NCI-H446 (cell line): ENCODE data around the gene ITM2B.

Experiments
- DNase-seq, 2 experiments: peaks; one replicate each; lab custom pipeline; 2025; lab: John Stamatoyannopoulos, UW

The ITM2B gene

DNA sequence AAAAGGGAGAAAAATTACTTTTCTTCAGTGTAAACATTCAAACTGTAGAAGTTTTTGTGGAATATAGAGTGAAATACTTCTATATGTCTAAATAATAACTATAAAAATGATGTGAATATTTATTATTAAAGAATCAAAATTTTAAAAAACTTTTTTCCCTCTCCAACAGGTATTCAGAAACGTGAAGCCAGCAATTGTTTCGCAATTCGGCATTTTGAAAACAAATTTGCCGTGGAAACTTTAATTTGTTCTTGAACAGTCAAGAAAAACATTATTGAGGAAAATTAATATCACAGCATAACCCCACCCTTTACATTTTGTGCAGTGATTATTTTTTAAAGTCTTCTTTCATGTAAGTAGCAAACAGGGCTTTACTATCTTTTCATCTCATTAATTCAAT lies 28.0 kb downstream of the ITM2B start:
- no peak for DNase-seq

DNA sequence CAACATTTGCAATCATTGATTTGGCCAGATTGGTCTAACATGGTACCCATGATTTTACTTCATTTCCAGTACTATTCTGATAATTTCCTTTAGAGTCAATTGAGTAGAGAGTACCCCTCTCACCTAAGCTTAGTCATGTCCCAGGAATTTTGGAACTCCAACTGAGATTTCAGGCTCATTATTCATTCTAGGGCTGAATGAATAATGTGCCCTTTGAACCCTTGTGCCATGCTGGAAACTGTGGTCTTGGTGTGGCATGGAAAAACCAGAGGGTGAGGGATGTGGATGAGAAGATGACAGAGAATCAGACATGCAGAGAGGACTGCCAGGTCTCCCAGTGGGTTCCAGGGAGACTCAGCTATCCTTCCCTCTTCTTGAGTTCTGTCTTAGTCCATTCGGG lies 30.2 kb downstream of the ITM2B start:
- no peak for DNase-seq

DNA sequence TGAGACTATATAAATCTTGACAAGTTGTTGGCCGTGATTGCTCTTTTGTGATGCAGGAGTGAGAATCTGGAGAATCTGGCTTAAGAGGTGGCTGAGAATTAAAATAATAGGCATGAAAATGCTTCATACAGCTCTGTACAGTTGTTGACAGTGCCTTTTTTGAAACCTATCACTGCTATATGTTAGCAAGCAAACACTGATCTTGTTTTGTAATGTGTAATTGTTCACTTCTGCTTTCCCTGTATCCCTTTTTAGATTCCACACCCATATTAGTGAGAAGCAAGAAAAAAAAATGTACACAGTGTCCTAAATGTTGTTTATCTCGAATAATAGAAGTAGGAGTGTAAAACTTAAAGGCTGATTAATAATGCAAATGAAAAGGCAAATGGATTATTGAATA lies 31.1 kb downstream of the ITM2B start:
- DNase-seq = no peak

DNA sequence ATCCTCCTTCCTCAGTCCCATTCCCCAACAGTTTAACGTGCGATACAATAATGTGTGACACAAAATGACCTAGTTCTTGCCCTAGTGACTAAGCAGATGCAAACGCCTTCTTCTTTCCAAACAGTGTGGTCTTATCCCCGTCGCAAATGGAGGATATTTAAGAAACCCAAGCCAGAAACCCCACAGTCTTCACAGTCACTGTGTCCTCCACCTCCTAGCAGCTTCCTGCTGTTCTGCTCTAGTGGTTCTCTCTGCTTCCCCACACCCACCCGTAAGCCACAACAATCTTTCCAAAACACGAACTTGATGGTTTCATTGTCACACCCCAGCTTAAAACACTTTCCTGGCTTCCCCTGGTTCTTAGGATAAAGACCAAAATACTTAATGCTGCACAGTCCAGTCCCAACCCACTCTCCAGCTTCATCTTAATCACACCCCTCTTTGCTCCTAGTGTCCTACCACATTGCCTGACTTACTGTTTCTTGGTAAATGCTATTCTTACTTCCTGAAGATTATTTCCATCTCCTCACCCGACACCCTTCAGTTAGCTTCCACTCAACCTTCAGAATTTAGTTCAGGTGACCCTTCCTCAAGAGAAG lies 32.3 kb downstream of the ITM2B start:
- DNase-seq = no peak

DNA sequence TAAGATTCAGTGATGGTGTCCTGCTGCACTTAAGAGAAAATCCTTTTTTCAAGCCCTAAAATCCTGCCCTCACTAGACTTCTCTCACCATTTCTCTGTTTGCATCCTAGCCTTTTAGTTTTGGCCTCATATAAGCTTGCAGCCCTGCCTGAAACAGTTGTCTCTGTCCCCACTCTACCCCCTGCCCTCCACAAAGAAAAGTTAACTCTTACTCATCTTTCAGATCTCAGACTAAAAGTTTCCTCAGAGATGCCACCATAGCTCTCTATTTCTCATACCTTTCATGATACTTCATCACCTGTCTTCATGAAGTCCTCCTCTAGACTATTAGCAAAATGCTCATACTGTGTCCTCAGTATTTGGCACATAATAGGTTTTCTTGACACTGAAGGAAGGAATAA lies 33.1 kb downstream of the ITM2B start:
- DNase-seq = no peak

DNA sequence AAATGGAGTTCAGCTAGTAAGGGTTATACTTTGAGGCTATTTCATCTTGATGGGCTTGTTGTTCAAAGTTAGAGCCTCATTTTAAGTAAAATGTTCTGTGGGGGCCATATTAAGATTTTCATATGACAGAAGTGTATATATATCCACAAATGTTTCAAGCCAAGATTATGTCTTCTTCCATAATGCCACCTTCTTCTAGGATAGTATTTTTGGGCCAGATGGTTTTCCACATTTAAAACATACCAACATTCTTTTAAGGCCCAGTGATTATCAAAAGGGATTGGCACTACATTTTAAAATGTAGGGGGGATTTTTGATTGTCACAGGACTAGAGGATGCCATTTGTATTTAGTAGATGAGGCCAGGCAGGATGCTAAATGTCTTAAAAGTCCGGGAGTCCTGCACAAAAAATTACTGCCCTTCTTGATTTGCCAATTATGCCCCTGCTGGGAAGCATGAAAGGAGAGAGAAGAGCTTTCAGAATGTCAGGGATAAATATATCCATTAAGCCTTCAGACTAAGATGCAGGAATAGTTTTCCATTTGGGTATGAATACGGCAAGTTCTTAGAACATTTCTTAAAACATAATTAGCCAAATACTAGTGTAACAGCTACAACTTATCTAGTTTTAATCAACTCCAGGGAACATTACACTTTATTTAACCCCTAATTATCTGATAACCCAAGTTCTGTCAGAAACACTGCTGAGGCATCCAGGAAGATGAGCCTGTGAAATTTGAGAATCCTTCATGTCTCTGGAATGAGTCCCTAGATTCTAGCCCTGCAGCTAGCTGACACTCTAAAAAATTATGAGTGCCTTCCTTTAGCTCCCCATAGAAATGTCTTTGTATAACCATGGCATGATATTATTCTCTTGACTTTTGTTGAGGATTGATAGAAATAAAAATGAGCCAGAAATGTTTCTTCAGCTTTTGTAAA lies 34.0 kb downstream of the ITM2B start:
- DNase-seq = no peak

DNA sequence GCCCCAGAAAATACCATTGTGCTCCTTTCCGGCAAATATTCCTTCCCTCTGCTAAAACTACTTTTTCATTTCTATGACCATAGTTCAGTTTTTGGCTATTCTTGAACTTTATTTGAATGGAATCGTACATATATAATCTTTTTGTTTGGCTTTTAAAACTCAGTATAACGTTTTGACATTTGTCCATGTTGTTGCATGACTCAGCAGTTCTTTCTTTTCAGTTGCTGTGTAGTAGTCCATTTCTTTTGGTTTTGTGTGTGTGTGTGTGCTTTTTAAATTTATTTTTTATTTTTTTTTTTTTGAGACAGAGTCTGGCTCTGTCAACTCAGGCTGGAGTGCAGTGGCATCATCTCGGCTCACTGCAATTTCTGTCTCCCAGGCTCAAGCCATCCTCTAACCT lies 35.0 kb downstream of the ITM2B start:
- DNase-seq = no peak

DNA sequence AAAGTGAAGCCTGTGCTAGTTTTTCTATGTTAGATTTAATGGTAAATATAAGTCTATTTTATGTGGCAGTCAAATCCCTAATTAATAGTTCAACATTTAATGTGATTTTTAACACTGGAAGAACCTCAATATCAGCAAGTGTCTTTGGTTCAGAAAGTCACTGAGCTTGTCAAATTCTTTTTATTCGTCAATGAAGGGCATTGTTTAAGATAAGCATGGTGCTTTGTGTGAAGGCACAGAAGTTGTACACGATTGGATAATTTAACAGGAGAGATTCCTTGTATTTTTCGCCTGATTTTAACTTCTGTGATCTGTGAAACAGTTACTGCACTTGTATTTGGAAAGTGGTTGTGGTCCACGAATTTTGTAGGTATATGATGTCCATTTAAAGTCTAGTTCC lies 40.3 kb downstream of the ITM2B start:
- no peak for DNase-seq

DNA sequence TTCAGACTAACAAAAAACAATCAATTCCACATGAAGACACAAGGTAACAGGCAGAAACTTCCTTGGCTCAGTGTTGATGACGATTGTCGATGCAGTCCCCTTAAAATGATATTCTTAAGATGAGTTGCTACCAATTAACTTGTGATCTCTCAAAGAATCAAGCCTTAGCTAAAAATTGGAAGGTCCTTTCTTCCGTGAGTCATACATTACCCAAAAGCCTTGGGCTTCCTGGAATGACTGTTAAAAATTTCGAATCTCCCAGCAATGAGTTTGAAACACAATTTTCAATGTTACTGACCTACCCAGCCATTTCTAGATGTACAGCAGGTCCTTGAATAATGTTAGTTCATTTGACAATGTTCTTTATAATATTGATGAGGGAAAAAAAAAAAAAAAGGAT lies 42.5 kb downstream of the ITM2B start:
- DNase-seq = no peak

DNA sequence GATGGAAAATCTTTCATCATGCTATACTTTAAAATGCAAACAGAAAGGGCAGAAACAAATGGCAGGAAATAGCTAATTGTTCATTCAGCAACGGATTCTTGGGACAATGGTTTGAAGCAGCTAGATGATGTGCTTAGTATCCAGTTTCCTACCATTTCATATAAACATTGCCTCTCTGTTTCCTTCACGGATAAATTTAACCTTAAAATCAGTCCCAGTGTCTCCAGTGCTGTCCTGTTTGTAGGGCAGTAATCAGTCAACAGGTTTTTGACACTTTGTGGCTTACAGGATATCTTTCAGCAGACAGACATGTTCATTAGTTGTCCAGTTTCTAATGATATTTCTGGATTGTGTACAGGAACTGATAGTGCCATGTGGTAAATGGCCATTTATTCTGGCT lies 45.8 kb downstream of the ITM2B start:
- DNase-seq = no peak

DNA sequence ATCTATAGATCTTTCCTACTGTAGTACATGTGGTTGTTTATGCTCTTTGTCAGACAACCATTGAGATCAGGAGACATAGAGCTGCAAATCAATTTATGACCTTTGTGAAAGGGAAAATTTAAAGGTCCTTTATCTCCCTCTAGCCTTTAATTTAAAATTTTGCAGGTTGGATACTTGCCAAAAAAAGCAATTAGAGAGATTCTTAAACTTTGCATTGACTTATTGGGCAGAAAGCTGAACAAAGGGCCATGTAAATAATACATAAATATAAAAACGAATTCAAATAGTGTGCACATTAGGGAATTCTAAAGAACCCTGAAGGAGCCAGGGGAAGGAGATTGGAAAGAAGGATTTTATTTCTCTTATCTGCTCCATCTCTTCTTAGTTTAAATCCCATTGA lies 48.5 kb downstream of the ITM2B start:
- no peak for DNase-seq

DNA sequence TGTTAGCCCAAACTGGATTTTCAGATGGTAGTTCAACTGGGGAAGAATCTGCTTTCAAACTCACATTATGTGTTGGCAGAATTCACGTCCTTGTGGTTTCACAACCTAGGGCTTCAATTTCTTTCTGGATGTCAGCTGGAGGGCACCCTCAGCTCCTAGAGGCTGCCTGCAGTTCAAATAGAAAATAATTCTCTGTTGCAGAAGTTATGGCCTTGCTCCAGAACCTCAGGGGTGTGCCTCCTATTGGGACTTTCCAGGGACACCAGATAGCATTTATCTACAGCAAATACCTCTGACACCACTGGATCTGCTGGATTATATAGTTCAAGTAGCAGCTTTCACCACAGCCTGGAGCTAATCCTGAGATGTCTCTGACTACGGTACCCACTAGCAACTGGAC lies 58.7 kb downstream of the ITM2B start:
- DNase-seq = no peak

DNA sequence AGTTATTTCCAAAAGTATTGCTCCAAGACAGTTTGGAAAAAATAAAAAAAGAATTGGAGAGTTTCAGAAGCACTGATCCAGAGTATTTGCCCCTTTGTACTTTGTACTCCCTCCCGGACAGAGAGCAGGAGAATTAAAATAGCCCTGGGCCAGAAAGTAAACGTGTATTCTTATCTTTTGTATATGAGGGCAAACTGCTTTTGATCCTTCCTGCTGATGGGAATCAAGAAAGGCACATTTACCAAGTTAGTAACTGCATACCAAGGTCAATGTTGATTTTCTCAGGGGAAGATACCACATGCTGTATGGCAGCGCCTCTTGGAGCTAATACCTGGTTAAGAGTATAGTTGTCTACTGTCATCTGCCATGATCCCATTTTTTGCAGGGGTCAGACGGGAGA lies 59.6 kb downstream of the ITM2B start:
- no peak for DNase-seq

DNA sequence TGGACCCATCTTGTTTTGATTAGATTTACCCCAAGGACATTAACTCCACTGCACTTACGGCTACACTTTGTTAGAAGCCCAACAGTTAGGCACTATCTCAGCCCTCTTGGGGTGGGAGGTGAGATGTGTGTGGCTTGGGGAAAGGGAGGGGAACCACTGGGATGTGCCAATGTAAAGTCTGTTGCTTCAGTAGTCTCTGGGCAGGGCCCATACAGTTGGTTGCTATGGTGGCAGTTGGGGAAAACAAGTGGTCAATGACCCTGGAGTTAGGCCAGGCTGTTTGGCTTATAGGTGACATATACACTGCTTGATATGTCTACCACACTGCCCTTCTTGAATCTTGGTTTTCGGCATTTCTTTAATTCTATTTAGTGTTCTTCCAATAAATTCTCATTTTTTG lies 61.6 kb downstream of the ITM2B start:
- DNase-seq = no peak

DNA sequence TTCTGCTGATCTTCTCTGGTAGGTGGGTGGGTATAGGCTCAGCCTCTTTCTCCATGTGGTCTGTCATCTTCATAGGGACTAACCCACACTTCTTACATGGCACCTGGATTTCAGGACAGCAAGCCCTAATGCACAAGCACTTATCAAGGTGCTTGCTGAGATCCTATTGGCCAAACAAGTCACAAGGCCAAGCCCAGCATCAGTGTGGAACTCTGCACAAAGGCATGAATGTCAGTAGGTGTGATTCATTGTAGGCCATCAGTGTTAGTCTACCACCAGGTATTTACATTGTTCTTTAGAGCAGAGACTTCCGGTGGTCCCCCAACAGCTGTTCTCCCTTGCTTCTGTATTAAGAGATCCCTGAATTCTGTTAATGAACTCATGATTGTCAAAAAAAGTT lies 62.3 kb downstream of the ITM2B start:
- DNase-seq = no peak

DNA sequence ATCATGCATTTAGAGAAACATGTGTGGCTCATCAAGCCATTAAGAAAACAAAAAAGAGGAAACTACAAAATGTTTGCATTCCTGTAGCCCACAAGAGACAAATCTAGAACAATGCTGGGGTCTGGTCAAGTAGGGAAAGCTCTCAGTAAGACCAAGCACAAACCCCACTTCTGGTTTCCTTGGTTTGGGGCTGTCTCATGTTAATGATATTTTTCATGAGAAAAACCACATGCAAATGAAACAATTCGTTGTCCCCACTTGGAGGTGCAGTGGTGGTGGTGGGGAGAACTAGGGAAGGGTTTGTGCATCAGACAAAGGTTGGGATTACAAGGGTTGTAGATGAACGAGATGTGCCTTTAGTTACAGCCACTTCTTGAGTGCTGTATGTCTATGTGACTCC lies 63.5 kb downstream of the ITM2B start:
- no peak for DNase-seq

DNA sequence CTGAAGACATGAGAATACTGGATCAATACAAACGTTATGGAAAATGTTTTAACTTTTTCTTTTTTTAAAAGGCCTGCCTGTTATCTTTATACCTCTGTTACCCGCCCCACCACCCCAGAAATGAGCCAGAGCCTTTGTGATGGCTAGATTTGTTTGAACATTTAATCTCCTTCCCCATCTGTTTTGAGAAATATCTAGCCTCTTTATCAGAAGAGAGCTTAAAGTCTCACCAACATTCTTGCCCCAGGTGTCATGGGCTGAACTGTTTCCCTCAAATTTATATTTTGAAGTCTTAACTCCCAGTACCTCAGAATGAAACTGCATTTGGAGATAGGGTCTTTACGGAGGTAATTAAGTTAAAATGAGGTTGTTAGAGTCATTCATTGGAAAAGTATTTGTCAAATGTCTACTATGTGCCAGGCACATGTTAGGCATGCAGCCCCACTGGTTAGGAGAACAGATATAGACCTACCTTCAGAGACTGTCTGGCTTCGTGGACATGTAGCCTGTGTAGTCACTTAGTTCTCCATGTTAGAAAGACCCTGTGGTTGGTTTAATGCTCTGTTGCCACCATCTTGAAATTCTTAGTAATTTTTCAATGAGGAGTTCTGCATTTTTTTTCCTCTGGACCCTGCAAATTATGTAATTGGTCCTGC lies 64.3 kb downstream of the ITM2B start:
- DNase-seq = no peak

DNA sequence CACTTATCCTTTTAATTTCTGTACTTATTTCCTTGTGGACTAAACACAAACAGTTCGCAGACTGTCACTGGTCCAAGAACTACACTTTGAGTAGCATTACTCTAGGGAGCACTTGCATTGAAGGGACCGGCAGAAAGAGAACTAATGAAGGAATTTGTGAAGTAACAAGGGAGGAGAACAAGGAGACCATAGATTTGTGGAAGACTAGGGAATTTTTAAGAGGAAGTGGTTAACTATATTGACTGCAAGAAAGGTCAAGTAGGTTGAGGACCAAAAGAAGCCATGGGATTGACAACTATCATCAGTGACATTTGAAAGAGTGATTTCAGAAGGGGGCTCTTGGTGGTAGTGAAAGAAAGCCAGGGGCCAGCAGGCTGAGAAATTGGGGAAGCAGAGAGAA lies 66.6 kb downstream of the ITM2B start:
- no peak for DNase-seq

DNA sequence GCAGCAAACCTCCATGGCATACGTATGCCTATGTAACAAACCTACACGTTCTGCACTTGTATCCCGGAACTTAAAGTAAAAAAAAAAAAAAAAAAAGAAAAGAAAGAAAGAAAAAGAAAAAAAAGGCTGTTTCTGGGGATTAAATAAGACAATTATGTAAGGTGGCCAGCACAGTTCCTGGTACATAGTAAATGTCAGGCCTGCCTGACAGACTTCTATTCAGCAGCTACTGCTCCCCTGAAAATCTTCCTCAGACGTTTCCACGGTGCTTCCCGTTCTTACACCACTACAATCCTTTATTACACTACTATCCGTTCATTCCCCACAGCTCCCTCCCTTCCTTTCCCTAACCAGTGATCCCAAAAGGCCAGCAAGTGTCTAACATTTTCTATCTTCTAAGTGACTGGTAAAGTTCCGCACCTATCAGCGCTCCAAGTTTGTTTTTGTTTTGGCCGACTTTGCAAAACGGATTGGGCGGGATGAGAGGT lies 69.9 kb downstream of the ITM2B start:
- no peak for DNase-seq

DNA sequence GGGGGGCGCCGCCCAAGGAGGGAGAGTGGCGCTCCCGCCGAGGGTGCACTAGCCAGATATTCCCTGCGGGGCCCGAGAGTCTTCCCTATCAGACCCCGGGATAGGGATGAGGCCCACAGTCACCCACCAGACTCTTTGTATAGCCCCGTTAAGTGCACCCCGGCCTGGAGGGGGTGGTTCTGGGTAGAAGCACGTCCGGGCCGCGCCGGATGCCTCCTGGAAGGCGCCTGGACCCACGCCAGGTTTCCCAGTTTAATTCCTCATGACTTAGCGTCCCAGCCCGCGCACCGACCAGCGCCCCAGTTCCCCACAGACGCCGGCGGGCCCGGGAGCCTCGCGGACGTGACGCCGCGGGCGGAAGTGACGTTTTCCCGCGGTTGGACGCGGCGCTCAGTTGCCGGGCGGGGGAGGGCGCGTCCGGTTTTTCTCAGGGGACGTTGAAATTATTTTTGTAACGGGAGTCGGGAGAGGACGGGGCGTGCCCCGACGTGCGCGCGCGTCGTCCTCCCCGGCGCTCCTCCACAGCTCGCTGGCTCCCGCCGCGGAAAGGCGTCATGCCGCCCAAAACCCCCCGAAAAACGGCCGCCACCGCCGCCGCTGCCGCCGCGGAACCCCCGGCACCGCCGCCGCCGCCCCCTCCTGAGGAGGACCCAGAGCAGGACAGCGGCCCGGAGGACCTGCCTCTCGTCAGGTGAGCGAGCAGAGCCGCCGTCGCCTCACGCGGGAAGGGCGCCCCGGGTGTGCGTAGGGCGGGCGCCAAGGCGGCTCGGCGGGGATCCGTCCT lies 70.5 kb downstream of the ITM2B start, which contains the start of gene RB1:
TSS of gene RB1 (plus strand) at position 393 of the 784 bp plus-strand sequence. CDS start at position 555, 162 bp downstream.
- DNase-seq = peak; percentile 54 to 80

DNA sequence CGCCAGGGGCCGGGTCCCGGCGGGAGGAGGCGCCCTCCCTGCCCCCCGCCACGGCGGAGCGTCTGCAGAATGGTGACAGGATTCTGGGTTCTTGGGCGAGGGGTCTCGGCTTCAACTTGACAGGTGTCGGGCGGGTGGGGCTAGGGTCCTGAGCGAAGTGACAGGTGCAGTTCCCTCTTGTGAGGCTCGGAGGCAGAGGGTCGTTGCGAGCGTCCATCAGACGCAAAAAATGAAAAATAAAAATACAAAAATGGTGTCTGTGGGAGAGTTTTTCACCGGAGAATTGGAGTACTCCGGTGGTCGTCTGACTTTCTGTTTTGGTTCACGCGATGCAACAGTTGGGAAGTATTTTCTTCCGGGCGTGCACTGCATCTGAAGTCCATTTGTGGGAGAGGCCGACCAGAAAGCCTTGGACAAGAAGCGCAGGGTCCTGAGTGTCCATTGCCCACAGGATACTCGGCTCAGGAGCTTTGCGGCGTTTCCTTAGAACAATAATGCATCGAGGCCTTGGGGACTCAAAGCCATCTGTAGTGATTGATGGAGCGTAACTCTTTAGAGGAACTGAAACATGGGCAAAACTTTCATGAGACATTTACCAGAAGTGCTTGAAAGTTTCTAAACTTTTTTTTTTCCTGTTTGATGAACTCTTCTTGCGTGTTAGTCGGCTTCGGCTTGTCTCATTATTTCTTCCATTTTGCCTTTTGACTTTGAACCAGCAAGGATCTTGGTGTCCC lies 71.3 kb downstream of the ITM2B start:
- peak in 1 of 2 experiments; percentile 2 for DNase-seq
